Measurements from ENCODE around the gene TPSG1.

TPSG1 gene

GRCh38 chr16:1184156-1184868 is 40.8 kb downstream of the TPSG1 start:
- Mint-ChIP-seq H3K27me3 (no peaks in the 10 kb centered on the region), H3K27ac (no peak overlapping the region), H3K36me3 (no peaks in the 10 kb centered on the region), H3K9me3 (no peaks in the 10 kb centered on the region), H3K4me3 (no peak overlapping the region), H3K4me1 (no peaks in the 10 kb centered on the region)

DNA sequence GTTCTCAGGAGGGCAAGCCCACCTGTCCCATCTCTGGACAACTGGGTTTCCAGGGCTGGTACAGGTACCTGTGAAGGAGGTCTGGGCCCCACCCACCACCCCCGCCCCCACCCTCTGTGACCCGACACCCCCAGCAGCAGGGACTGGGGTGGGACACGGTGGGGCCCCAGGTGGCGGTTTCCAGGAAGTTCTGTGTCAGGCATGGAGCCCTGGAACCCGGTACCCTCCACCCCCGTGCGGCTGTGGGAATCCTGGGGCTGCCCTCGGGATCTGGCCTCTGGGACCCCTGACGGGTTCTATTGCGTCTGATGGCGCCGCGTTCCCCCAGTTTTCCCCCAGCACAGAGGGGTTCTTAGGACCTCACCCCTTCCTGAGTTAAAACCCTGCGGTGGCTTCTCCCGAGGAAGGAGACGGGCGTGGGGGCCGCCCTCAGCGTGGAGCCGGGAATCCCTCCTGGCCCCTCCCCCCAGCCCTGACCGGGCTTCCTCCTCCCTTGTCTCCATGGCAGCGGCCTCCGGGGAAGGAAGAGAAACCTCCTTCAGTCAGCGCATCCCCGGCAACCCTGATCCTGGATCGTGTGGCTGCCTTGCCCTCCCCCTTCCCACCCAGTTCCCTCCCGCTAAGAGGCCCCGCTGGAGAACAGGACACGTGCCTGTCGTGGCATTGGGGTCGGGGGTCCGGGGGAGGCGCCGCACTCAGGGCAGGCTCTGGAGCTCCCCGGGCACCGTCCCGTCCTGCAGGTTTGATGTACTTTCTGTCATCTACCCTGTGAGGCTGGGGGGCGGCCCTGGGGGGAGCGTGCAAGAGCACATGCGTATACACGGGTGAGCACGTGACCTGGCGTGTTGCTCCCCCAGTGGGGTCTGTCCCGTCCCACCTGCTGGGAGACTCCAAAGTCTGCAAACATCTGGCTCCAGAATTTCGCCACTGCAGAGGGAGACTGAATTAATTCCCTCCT is 41.8 kb downstream of the TPSG1 start:
- no peak overlapping the region for H3K4me3 Mint-ChIP-seq
- no peaks in the 10 kb centered on the region for H3K36me3 Mint-ChIP-seq
- H3K4me1 Mint-ChIP-seq: no peaks in the 10 kb centered on the region
- no peaks in the 10 kb centered on the region for H3K27me3 Mint-ChIP-seq
- H3K9me3 Mint-ChIP-seq: no peaks in the 10 kb centered on the region
- no peak overlapping the region for H3K27ac Mint-ChIP-seq

- no peaks in the 10 kb centered on the region for H3K27me3 Mint-ChIP-seq
- H3K4me3 Mint-ChIP-seq: no peak overlapping the region
- H3K4me1 Mint-ChIP-seq: no peaks in the 10 kb centered on the region
- no peaks in the 10 kb centered on the region for H3K36me3 Mint-ChIP-seq
- H3K9me3 Mint-ChIP-seq: no peaks in the 10 kb centered on the region
- H3K27ac Mint-ChIP-seq: no peak overlapping the region
Measured at GRCh38 chr16:1182316-1182671, 42.8 kb downstream of the TPSG1 start.

- no peak overlapping the region for H3K4me3 Mint-ChIP-seq
- H3K4me1 Mint-ChIP-seq: no peaks in the 10 kb centered on the region
- no peaks in the 10 kb centered on the region for H3K36me3 Mint-ChIP-seq
- no peaks in the 10 kb centered on the region for H3K27me3 Mint-ChIP-seq
- H3K27ac Mint-ChIP-seq: no peak overlapping the region
- no peaks in the 10 kb centered on the region for H3K9me3 Mint-ChIP-seq
Measured at GRCh38 chr16:1181404-1182315, 43.4 kb downstream of the TPSG1 start.

- no peaks in the 10 kb centered on the region for H3K27me3 Mint-ChIP-seq
- H3K36me3 Mint-ChIP-seq: no peaks in the 10 kb centered on the region
- H3K9me3 Mint-ChIP-seq: no peaks in the 10 kb centered on the region
- H3K4me3 Mint-ChIP-seq: no peak overlapping the region
- H3K27ac Mint-ChIP-seq: no peak overlapping the region
- no peaks in the 10 kb centered on the region for H3K4me1 Mint-ChIP-seq
Measured at GRCh38 chr16:1180549-1181403, 44.3 kb downstream of the TPSG1 start.

GRCh38 chr16:1178295-1178910 is 46.7 kb downstream of the TPSG1 start:
- H3K27ac Mint-ChIP-seq: no peak overlapping the region
- H3K4me3 Mint-ChIP-seq: no peak overlapping the region
- no peaks in the 10 kb centered on the region for H3K36me3 Mint-ChIP-seq
- no peaks in the 10 kb centered on the region for H3K9me3 Mint-ChIP-seq
- no peaks in the 10 kb centered on the region for H3K27me3 Mint-ChIP-seq
- H3K4me1 Mint-ChIP-seq: no peaks in the 10 kb centered on the region

DNA sequence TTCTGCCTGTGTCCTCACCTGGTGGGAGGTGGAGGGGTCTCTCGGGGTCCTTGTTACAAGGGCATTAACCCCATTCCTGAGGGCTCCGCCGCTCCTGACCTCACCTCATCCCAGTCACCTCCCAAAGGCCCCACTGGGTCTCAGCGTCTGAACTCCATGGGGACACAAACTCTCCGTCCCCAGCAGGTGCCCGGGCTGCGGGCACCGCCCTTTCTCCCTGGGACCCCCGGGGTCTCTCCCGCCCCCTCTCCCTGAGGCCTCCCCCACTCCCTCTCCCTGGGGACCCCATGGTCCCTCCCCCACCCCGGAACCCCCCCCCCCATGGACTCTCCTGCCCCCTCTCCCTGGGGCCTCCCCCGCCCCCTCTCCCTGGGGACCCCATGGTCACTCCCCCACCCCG is 47.3 kb downstream of the TPSG1 start:
- no peaks in the 10 kb centered on the region for H3K9me3 Mint-ChIP-seq
- H3K4me3 Mint-ChIP-seq: no peak overlapping the region
- H3K36me3 Mint-ChIP-seq: no peaks in the 10 kb centered on the region
- H3K4me1 Mint-ChIP-seq: no peaks in the 10 kb centered on the region
- H3K27me3 Mint-ChIP-seq: no peaks in the 10 kb centered on the region
- H3K27ac Mint-ChIP-seq: no peak overlapping the region

DNA sequence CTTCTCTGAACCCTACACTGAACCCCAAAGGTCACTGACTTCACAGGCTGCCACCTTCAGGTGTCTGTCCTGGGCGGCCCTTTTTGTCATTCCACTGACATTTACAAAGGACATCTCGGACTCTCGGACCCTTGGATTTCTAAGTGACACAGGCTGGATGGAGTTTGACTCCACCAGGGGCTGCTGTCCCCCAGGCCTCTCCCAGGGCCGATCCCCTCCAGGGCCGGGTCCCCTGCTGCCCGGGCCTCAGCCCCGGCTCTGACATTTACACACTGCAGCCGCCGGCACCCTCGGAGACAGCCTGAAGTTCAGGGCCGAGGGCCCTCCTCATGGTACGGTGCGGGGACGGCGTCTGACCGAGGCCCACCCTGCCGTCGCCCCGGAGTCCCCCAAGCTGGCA is 48.0 kb downstream of the TPSG1 start:
- Mint-ChIP-seq H3K4me3 (no peak overlapping the region), H3K9me3 (no peaks in the 10 kb centered on the region), H3K4me1 (no peaks in the 10 kb centered on the region), H3K36me3 (no peaks in the 10 kb centered on the region), H3K27me3 (no peaks in the 10 kb centered on the region), H3K27ac (no peak overlapping the region)

DNA sequence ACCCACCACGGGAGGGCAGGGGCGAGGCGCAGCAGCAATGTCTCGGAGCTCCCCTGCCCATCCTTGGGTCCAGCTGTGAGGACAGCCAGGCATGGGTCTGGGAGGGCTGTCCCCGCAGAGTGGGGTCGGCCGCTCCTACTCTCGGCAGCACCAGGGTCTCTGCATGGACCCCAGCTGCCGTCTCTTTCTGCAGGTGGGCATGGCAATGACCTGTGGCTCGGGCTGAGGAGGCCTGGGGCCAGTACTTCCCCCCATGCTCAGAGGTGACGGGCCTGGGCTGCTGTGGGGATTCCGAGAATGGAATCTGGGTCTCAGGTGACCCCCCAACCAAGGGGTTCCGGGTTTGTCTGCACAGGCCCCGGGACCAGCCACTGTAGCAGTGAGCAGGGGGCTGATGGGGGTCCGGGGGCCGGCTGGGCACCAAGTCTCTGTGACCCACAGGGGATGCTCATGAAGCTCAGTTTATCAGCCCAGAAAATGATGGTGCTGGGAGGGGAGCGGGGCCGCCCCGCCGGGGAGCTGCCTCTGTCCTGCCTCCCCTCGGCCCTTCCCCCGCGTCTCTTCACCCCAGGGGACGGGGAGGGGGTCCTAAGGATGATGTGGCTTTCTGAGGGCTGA is 48.7 kb downstream of the TPSG1 start:
- H3K36me3 Mint-ChIP-seq: no peaks in the 10 kb centered on the region
- no peak overlapping the region for H3K27ac Mint-ChIP-seq
- no peak overlapping the region for H3K4me3 Mint-ChIP-seq
- no peaks in the 10 kb centered on the region for H3K9me3 Mint-ChIP-seq
- no peaks in the 10 kb centered on the region for H3K27me3 Mint-ChIP-seq
- no peaks in the 10 kb centered on the region for H3K4me1 Mint-ChIP-seq

- no peak overlapping the region for H3K27ac Mint-ChIP-seq
- no peak overlapping the region for H3K4me3 Mint-ChIP-seq
- no peaks in the 10 kb centered on the region for H3K27me3 Mint-ChIP-seq
- no peaks in the 10 kb centered on the region for H3K36me3 Mint-ChIP-seq
- no peaks in the 10 kb centered on the region for H3K9me3 Mint-ChIP-seq
- H3K4me1 Mint-ChIP-seq: no peaks in the 10 kb centered on the region
Measured at GRCh38 chr16:1175566-1176279, 49.3 kb downstream of the TPSG1 start.

GRCh38 chr16:1174477-1175357 is 50.4 kb downstream of the TPSG1 start:
- no peaks in the 10 kb centered on the region for H3K36me3 Mint-ChIP-seq
- no peaks in the 10 kb centered on the region for H3K4me1 Mint-ChIP-seq
- H3K4me3 Mint-ChIP-seq: no peak overlapping the region
- no peaks in the 10 kb centered on the region for H3K27me3 Mint-ChIP-seq
- H3K27ac Mint-ChIP-seq: no peak overlapping the region
- no peaks in the 10 kb centered on the region for H3K9me3 Mint-ChIP-seq

- Mint-ChIP-seq H3K4me1 (no peaks in the 10 kb centered on the region), H3K36me3 (no peaks in the 10 kb centered on the region), H3K27ac (no peak overlapping the region), H3K4me3 (no peak overlapping the region), H3K27me3 (no peaks in the 10 kb centered on the region), H3K9me3 (no peaks in the 10 kb centered on the region)
Measured at GRCh38 chr16:1173788-1174451, 51.1 kb downstream of the TPSG1 start.

Data from activated naive CD4-positive, alpha-beta T cell treated with anti-CD3 and anti-CD28 coated beads, Interleukin-2, amount 50 U/mL, for 24 hours (primary cell).